Measurements from ENCODE around the gene PARP14.
A peak's percentile ranks its signal among the peaks of the same experiment; 100 is the strongest.
"Not testable (repeated sequence)": the region's sequence is repeated elsewhere in the genome, so short reads cannot be mapped to it uniquely, and the experiment has no call there.

The PARP14 gene, protein sequence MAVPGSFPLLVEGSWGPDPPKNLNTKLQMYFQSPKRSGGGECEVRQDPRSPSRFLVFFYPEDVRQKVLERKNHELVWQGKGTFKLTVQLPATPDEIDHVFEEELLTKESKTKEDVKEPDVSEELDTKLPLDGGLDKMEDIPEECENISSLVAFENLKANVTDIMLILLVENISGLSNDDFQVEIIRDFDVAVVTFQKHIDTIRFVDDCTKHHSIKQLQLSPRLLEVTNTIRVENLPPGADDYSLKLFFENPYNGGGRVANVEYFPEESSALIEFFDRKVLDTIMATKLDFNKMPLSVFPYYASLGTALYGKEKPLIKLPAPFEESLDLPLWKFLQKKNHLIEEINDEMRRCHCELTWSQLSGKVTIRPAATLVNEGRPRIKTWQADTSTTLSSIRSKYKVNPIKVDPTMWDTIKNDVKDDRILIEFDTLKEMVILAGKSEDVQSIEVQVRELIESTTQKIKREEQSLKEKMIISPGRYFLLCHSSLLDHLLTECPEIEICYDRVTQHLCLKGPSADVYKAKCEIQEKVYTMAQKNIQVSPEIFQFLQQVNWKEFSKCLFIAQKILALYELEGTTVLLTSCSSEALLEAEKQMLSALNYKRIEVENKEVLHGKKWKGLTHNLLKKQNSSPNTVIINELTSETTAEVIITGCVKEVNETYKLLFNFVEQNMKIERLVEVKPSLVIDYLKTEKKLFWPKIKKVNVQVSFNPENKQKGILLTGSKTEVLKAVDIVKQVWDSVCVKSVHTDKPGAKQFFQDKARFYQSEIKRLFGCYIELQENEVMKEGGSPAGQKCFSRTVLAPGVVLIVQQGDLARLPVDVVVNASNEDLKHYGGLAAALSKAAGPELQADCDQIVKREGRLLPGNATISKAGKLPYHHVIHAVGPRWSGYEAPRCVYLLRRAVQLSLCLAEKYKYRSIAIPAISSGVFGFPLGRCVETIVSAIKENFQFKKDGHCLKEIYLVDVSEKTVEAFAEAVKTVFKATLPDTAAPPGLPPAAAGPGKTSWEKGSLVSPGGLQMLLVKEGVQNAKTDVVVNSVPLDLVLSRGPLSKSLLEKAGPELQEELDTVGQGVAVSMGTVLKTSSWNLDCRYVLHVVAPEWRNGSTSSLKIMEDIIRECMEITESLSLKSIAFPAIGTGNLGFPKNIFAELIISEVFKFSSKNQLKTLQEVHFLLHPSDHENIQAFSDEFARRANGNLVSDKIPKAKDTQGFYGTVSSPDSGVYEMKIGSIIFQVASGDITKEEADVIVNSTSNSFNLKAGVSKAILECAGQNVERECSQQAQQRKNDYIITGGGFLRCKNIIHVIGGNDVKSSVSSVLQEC (N-terminal part only)

DNA sequence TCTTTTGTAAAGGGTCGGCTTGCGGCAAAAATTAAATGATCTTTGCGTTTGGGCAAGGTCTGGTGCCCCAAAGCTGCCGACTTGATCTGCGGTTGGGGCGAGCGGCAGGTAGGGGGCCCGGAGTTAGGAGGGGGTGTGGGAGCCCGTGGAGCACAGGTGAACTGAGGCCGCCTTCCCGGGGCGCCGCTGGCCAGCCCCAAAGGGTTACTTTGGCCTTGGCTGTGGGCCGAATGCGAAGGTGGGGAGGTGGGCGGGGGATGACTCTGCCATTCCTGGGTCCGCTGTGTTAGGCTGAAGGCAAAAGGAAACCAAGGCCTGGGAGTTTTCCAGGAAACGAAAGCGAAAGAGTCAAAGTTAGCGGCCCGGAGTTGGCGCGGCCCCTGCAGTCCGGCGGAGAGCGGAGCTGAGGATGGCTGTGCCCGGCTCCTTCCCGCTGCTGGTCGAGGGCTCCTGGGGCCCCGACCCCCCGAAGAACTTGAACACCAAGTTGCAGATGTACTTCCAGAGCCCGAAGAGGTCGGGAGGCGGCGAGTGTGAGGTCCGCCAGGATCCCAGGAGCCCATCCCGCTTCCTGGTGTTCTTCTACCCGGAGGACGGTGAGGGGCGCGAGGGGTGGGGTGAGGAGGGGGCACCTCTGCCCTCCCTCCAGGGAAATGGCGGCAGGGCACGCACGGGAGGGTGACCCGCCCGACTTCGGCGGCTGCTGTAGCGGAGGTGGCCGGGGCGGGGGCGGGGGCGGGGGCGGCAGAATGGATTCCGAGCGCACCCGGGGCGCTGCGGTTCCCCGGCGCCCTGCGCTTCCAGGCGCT, at the start of gene PARP14:
Gene PARP14 (plus strand): TSS at position 365 of the 809 bp plus-strand sequence. CDS start 45 bp downstream, at position 410.
- peak; percentile 86 for DNase-seq

DNA sequence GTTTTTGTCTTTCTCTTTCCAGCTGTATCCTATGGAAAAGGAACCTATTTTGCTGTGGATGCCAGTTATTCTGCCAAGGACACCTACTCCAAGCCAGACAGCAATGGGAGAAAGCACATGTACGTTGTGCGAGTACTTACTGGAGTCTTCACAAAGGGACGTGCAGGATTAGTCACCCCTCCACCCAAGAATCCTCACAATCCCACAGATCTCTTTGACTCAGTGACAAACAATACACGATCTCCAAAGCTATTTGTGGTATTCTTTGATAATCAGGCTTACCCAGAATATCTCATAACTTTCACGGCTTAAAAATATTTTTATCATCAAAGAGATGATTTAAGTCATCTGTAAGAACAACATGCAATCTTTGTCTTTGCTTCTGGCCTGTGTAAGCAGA, 44.9 kb upstream of the PARP14 start:
- DNase-seq = peak; percentile 66

DNA sequence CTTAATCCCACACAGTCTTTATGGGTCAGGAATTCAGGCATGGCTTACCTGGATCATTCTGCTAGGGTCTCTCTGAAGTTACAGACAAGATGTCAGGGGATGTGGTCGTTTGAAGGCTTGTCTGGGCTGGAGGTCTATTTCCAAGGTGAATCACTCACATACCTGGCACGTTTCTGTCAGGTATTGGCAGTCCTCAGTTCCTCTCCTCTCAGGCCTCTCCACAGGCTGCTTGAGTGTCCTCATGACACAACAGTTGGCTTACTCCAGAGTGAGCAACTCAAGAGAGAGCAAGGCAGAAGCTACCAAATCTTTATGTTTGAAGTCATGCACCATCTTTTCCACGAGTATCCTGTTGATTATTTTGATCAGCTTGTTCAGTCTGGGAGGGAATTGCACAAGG, 43.9 kb upstream of the PARP14 start:
- DNase-seq = no peak

DNA sequence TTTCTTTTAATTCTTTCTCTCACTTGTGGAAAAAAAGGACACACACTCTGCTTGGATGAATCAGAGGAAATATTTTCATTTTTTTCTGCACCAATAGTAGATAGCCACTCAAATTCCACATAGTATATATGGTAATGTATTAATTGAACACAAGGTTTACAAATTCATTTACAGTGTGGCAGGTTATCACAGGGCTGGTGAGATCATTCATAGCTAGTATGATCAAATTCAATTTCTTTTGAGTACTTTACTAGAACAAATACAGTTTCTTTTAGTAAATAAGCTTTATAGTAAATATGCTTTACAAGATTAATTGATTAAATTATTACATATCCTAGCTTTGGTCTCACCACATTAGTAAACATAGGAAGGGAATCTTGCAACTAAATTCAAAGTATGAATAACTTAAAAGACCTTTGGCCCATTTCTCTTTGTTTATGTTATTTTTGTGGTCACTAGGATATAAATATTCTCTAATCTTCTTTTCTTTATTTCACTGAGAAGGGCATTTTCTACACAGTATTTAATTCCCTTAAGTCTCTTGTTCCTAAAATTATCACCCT, 40.1 kb upstream of the PARP14 start:
- DNase-seq = no peak

DNA sequence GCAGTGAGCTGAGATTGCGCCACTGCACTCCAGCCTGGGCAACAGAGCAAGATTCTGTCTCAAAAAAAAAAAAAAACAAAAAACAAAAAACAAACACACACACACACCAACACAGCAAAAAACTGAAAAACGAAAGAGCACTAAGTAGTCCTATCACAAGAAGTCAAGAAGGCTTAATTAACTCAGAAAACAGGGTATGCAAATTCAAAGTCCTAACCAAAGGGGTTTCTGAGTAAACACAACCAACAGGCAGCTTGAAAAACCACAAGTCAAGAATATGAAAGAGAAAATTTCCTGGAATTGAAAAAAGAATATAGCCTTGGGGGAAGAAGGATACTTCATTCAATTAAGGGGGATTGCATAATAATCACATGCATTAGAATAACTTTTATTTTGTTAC, 37.7 kb upstream of the PARP14 start:
- DNase-seq = no peak

DNA sequence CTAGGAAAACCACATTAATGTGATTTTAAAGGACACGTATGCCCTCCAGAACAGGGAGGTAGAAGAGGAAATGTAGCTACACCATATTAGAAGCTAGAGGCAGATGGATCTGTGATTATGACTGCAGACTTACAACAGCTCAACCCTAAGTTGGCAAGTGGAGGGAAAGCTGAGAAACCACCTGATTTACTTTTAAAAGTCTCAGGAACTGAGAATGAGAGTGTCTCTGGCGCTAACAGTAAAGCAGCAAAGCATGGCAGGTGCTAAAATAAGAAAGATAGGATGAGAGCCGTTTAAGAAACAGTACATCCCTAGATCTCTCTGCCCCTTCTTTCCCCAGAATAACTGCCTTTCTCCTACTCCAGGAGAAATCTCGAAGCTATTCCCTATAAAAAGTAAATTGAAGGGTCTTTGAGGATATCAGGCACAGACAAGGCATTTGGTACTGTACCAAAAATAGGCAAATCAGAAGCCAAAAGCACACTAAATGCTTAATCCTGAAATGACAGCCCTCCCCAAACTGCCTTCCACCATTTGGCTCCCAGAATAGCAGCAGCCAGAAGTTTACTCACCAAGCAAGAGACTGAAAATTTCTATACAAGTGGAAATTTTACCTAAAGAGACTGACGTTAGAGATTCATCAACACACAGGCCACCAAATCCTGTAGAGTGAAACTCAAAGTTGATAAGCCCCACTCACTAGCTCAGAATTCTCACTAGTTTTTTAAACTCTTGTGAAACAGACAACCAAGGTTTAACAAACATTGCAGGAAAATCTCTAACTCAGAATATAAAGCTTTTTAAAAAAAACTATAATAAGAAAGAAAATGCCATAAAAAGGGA, 34.3 kb upstream of the PARP14 start:
- no peak for DNase-seq

DNA sequence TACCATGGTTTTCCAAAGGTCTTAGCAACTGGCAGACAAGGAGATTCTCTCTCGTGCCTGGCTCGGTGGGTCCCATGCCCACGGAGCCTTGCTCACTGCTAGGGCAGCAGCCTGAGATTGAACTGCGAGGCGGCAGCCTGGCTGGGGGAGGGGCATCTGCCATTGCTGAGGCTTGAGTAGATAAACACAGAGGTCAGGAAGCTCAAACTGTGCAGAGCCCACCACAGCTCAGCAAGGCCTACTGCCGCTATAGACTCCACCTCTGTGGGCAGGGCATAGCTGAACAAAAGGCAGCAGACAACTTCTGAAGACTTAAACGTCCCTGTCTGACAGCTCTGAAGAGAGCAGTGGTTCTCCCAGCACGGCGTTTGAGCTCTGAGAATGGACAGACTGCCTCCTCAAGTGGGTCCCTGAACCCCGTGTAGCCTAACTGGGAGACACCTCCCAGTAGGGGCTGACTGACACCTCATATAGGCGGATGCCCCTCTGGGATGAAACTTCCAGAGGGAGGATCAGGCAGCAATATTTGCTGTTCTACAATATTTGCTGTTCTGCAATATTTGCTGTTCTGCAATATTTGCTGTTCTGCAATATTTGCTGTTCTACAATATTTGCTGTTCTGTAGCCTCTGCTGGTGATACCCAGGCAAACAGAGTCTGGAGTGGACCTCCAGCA, 29.3 kb upstream of the PARP14 start:
- DNase-seq = not testable (repeated sequence)

DNA sequence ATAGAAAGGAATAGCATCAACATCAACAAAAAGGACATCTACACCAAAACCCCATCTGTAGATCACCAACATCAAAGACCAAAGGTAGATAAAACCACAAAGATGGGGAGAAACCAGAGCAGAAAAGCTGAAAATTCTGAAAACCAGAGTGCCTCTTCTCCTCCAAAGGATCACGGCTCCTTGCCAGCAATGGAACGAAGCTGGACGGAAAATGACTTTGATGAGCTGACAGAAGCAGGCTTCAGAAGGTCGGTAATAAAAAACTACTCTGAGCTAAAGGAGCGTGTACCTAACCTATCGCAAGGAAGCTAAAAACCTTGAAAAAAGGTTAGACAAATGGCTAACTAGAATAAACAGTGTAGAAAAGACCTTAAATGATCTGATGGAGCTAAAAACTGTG, 28.7 kb upstream of the PARP14 start:
- DNase-seq = not testable (repeated sequence)

DNA sequence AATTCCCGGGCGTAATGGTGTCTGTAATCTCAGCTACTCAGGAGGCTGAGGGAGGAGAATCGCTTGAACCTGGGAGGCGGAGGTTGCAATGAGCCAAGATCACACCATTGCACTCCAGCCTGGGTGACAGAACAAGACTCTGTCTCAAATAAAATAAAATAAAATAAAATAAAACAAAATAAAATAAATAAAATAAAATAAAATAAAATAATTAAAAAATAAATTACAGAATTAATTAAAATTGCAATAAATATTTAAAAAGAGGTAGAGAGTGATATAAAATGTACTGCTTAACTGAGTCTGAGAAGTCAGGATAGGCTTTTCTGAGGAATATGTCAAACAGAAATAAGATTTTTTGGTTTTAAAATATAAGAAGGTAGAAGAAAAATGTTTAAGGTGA, 22.3 kb upstream of the PARP14 start:
- DNase-seq = not testable (repeated sequence)

DNA sequence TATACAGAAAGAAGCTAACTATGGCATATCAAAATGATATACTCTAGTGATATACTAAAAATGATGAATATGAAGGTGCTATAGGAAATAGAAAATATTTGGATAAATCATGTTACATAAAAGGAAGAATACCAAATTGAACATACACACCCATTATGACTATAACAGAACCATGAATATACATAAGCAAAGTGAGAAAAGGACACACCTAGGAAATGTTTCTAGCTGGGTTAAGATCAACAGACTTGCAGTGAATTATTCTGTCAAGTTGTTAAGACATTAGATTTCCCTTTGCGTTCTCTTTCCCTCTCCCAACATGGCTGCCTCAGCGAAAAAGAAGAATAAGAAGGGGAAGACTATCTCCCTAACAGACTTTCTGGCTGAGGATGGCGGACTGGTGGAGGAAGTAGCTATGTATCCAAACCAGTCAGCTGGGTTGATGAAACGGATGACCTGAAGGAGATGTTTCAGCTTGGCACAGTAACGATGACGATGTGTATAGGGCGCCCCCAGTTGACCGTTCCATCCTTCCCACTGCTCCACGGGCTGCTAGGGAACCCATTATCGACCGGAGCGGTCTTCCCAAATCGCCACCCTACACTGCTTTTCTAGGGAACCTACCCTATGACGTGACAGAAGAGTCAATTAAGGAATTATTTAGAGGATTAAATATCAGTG, 20.2 kb upstream of the PARP14 start:
- DNase-seq = no peak

DNA sequence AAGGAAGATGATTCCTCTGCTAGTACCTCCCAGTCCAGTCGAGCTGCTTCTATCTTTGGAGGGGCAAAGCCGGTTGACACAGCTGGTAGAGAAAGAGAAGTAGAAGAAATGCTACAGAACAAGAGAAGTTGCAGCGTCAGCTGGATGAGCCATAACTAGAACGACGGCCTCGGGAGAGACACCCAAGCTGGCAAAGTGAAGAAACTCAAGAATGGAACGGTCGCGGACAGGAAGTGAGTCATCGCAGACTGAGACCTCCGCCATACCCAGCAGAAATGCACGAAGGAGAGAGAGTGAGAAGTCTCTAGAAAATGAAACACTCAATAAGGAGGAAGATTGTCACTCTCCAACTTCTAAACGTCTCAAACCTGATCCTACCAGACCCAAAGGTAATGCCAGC, 19.0 kb upstream of the PARP14 start:
- DNase-seq = no peak

DNA sequence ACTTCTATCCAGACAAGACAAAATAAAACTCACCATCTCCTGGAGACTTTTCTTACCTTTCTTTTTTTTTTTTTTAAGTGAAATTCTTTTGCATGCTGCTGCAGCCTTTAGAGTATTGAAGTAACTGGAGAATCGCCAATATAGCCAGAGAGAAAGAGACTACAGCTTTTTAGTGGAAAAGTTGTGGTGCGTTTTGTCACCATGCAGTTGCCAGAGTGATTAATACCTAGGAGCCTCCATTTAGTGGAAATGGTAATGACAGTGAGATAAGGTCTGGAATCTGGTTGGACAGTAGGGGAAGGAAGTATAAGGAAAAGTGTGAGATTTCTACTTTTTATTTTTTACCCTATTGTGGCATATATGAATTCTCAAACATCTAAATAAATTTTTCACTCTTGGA, 18.1 kb upstream of the PARP14 start:
- no peak for DNase-seq

DNA sequence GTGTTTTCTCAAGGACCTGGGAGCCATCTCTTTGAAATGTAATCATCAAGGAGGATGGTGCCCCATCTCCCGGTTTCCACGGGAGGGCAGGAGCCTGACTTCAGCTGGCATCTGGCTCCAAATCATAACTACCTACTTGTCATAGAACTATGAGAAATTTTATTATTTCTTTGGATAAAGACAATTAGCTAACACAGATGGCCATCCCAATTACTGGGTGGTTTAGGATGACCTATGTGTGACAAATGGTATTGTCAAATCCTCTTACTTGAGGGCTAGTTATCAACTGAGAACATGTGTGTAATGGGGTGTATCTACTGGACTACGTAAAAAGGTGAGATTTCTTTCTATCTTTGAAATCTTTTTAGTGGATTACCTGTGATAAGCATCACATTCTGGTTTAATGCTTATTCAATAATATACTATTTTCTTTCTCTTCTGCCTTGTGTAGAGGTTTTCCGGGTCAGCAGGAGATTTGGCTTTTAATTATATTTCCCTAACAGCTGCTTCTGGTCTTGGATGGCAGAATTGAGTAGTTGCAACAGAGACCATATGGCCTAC, 15.3 kb upstream of the PARP14 start:
- DNase-seq = no peak

DNA sequence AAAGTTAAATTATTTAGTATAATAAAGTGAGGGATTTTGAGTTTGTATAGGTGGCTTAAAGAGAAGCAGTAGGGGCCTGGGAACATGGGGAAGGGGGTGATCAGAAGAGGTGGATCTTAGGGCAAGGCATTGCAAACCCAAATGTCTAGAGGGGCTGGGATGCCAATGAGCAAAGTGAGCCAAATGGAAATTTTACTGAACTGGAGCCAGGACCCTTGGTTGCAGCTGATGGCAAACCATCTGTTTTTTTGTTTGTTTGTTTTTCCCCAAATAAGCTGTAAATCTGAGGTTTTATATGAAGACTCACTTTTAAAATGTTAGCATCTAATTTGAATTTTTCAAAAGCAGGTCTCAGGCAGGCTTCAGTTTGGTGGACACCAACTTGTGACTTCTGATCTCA, 14.8 kb upstream of the PARP14 start:
- DNase-seq = no peak

DNA sequence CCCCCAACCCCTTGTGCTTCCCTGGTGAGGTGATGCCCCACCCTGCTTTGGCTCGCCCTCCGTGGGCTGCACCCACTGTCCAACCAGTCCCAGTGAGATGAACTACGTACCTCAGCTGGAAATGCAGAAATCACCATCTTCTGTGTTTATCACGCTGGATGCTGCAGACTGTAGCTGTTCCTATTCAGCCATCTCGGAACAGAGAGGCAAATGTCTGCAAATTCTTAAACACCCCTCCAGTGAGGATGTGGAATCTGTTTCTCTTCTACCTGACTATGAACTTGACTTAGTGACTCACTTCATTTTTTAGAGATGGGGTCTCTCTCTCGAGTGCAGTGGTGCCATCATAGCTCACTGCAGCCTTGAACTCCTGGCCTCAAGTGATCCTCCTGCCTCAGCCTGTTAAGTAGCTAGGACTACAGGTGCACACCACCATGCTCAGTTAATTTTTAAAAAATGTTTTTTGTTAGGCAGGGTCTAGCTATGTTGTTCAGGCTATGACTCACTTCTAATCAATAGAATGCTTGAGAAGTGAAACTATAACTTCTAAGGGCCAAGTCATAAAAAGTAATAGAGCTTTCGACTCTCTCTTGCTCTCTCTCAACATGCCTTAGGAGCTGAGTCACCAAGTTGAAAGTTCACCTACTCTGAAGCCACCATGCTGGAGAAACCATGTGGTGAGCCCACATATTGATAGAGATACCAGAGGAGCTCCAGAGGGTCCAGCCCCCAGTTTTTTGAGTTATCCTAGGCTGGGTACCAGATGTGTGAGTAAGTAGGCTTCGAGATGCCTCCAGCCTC, 11.5 kb upstream of the PARP14 start:
- peak; percentile 89 for DNase-seq

DNA sequence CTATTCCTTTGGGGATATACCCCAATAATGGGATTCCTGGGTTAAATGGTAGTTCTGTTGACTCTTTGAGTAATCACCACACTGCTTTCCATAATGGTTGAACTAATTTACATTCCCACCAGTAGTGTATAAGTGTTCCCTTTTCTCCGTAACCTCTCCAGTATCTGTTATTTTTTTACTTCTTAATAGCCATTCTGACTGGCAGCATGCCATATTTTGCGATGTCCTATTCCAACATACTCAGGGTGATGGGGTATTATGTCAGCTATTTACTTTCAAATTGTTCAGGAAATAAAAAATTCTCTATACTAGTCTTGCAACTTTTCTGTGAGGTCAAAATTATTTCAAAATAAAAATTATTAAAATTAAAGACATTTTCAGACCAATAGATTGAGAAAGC, 9.1 kb upstream of the PARP14 start:
- no peak for DNase-seq

DNA sequence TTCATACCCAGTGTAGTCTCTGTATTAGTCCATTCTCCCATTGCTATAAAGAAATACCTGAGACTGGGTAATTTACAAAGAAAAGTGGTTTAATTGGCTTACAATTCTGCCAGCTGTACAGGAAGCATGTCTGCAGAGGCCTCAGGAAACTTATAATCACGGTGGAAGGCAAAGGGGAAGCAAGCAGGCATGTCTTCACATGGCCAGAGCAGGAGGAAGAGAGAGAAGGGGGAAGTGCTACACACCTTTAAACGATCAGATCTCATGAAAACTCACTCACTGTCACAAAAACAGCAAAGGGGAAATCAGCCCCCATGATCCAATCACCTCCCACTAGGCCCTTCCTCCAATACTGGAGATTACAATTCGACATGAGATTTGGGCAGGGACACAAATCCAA, 6.3 kb upstream of the PARP14 start:
- DNase-seq = no peak

DNA sequence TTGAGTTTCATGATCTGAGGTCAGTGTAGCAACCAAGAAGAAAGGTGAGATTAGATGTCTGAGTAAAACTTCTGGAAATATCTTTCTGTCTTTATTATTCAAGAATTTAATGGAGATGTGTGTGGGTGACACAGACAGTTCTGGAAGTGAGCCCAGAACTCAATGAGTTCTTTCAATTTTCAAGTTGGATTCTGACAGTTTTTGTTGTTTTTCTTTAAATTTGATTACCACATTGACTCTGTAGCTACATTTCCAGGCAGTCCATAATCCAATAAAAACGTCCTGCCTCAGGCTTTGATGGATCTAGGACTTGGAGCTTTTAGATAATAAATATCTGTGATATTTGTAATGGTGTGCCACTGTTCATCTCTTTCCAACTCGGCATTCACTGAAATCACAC, 3.9 kb upstream of the PARP14 start:
- DNase-seq = peak; percentile 34

Data from EL (cell line).